ENCODE measurements around the gene B3GNT7. TPM values are rescaled to one million over a fixed set of nuclear protein-coding genes. Genes with fewer than 3 reads are reported as not detected.

The B3GNT7 gene
- total and polyA plus RNA-seq, 10 donors: 0.96 to 17.5 (median 11.4) TPM

DNA sequence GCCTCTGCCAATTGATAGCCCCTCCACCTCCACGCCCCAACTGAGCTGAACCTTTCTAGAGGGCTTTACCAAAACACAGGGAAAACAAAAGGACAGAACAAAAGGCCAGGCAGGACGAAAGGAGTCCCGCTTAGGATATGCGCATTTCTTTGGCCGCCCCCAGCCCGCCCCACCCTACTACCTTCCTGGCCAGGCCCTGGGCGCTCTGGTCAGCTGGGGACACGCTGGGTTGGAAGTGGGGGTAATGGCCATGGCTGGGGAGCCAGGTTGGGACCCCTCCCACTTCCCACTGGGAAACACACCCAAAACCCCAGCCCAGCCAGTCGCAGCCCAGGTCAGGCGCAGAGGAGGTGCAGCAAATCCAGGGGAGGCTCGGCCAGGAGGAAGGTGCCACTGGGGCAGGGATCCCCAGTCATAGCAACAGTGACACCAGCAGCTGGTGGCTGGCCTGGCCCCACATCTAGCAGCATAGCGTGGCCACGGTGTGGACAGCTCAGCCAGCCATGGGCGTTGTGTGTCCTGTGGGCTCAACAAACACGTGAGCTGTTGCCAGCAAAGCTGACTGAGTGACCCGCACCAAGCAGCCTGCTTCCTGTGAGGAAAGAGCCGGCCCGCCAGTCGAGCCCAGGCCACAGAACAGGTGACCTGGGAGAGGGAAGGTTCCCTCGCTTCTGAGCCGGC lies 24.6 kb upstream of the B3GNT7 start:
- no peak overlapping the region for H3K27ac ChIP-seq
- intact Hi-C loops (cut with DNase I; ENCODE audit: low total_unique reads): no loop called here
- H3K36me3 ChIP-seq: no peaks in the 10 kb centered on the region
- peak; percentile 71 for DNase-seq
- no peak for TF ChIP-seq POLR2A (IDR thresholded peaks at IDR 0.05)
- no peak for TF ChIP-seq POLR2AphosphoS5 (IDR thresholded peaks at IDR 0.05)
- TF ChIP-seq, protein P1, sequence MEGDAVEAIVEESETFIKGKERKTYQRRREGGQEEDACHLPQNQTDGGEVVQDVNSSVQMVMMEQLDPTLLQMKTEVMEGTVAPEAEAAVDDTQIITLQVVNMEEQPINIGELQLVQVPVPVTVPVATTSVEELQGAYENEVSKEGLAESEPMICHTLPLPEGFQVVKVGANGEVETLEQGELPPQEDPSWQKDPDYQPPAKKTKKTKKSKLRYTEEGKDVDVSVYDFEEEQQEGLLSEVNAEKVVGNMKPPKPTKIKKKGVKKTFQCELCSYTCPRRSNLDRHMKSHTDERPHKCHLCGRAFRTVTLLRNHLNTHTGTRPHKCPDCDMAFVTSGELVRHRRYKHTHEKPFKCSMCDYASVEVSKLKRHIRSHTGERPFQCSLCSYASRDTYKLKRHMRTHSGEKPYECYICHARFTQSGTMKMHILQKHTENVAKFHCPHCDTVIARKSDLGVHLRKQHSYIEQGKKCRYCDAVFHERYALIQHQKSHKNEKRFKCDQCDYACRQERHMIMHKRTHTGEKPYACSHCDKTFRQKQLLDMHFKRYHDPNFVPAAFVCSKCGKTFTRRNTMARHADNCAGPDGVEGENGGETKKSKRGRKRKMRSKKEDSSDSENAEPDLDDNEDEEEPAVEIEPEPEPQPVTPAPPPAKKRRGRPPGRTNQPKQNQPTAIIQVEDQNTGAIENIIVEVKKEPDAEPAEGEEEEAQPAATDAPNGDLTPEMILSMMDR (IDR thresholded peaks at IDR 0.05 in 8 of 11, conservative IDR thresholded peaks at IDR 0.05 in 3 of 11): no peak
- no peaks in the 10 kb centered on the region for H3K9me3 ChIP-seq
- H3K27me3 ChIP-seq (replicated peaks in 1 of 7): no peaks in the 10 kb centered on the region
- peaks cover 0 to 5% (median 0%) of the 10 kb centered on the region in 6 donors for H3K4me1 ChIP-seq
- WGBS, 5 donors: 71 to 87% (median 79%) methylated on average over 15 to 21 of the region's 21 CpGs
- no peak overlapping the region for H3K4me3 ChIP-seq

DNA sequence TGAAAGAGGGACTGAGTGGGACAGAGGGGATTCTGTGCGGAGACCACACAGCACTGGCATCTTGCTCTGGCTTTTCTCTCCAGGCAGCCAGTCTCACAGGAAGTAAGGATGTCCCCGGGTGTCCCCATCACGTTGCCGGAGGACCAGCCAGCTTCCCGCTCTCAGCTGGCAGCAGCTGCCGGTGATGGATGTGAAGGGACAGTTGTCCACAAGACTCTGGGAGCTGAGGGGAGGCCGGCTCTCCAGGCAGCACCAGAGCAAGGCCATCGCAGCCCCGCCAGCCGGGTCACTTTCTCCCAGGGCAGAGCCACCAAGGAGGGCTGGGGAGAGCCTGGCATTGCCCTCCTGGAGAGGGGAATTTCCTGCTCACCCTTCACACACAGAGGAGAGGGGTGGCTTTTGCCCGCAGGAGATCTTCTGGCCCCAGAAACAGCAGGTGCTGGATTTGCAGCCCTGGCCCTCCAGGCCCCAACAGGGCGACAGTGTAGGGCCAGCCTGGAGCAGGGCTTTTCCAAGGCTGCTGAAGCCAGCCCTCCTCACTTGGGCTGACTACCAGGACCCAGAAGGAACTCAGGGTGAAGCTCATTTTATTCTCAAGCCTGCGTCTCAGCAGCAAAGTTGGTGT lies 24.0 kb upstream of the B3GNT7 start:
- DNase-seq: peak; percentile 69
- peaks cover 0 to 5% (median 0%) of the 10 kb centered on the region in 6 donors for H3K4me1 ChIP-seq
- no peak overlapping the region for H3K4me3 ChIP-seq
- H3K36me3 ChIP-seq: no peaks in the 10 kb centered on the region
- H3K27ac ChIP-seq: no peak overlapping the region
- TF ChIP-seq POLR2AphosphoS5 (IDR thresholded peaks at IDR 0.05) (no peak), POLR2A (IDR thresholded peaks at IDR 0.05) (no peak)
- TF ChIP-seq, protein P1 (IDR thresholded peaks at IDR 0.05 in 8 of 11, conservative IDR thresholded peaks at IDR 0.05 in 3 of 11): no peak
- intact Hi-C loops (cut with DNase I; ENCODE audit: low total_unique reads): no loop called here
- whole genome bisulfite sequencing, 5 donors: 73 to 96% (median 87%) methylated on average over 6 to 13 of the region's 13 CpGs
- no peaks in the 10 kb centered on the region for H3K27me3 ChIP-seq (replicated peaks in 1 of 7)
- no peaks in the 10 kb centered on the region for H3K9me3 ChIP-seq

DNA sequence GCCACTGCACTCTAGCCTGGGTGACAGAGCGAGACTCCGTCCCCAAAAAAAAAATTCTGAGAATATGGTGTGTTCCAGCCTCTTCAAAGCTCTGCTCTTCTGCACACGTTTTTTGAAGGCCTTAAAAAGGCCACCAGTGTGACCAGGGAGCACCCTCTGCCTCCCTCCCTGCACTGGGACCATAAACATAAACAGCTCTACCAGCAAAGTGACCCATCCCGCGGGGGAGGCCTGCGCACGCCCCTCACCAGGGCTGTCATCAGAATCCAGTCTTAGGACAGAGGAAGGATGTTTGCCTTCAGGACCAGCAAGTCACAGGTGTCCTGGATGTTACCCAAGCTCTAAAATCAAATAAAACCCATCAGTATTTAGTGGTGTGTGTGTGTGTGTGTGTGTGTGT lies 23.2 kb upstream of the B3GNT7 start:
- no peaks in the 10 kb centered on the region for H3K9me3 ChIP-seq
- H3K4me3 ChIP-seq: no peak overlapping the region
- DNase-seq: peak; percentile 51
- H3K4me1 ChIP-seq: peaks cover 0 to 5% (median 0%) of the 10 kb centered on the region in 6 donors
- no peak for TF ChIP-seq POLR2A (IDR thresholded peaks at IDR 0.05)
- no peak for TF ChIP-seq POLR2AphosphoS5 (IDR thresholded peaks at IDR 0.05)
- TF ChIP-seq, protein P1 (IDR thresholded peaks at IDR 0.05 in 8 of 11, conservative IDR thresholded peaks at IDR 0.05 in 3 of 11): no peak
- intact Hi-C loops (cut with DNase I; ENCODE audit: low total_unique reads): no loop called here
- 84 to 93% (median 87%) methylated on average over 6 to 7 of the region's 7 CpGs for WGBS, 5 donors
- no peaks in the 10 kb centered on the region for H3K36me3 ChIP-seq
- no peaks in the 10 kb centered on the region for H3K27me3 ChIP-seq (replicated peaks in 1 of 7)
- H3K27ac ChIP-seq: no peak overlapping the region

DNA sequence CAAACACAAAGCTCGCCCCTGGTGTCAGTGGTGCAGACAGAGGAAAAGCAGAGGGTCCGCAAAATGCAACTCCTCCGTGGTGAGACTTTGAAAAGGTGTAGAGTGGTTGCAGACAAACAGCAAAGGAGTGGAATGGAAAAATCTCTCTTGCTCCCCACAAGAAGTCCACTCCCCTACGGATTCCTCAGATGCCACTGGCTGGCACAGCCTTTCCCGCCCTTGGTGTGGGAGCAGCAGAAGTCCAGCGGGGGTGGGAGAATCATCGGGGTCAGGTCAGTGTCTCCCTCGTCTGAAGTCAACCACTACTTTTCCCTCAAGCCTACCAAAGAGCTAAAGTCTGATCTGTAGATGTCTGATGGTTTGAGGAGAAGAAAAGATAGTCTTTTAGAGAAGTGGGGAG lies 22.3 kb upstream of the B3GNT7 start:
- Histone ChIP-seq H3K4me1 (peaks cover 0 to 5% (median 0%) of the 10 kb centered on the region in 6 donors), H3K4me3 (no peak overlapping the region), H3K36me3 (no peaks in the 10 kb centered on the region), H3K27me3 (replicated peaks in 1 of 7) (no peaks in the 10 kb centered on the region), H3K9me3 (no peaks in the 10 kb centered on the region), H3K27ac (no peak overlapping the region)
- 88 to 92% (median 89%) methylated on average over 8 of the region's 8 CpGs for WGBS, 5 donors
- intact Hi-C loops (cut with DNase I; ENCODE audit: low total_unique reads): no loop called here
- TF ChIP-seq POLR2A (IDR thresholded peaks at IDR 0.05) (no peak), POLR2AphosphoS5 (IDR thresholded peaks at IDR 0.05) (no peak)
- TF ChIP-seq, protein P1 (IDR thresholded peaks at IDR 0.05 in 8 of 11, conservative IDR thresholded peaks at IDR 0.05 in 3 of 11): no peak
- no peak for DNase-seq

All from spleen (tissue), 11 donors.